ENCODE measurements around the gene FOXL3.

The FOXL3 gene

DNA sequence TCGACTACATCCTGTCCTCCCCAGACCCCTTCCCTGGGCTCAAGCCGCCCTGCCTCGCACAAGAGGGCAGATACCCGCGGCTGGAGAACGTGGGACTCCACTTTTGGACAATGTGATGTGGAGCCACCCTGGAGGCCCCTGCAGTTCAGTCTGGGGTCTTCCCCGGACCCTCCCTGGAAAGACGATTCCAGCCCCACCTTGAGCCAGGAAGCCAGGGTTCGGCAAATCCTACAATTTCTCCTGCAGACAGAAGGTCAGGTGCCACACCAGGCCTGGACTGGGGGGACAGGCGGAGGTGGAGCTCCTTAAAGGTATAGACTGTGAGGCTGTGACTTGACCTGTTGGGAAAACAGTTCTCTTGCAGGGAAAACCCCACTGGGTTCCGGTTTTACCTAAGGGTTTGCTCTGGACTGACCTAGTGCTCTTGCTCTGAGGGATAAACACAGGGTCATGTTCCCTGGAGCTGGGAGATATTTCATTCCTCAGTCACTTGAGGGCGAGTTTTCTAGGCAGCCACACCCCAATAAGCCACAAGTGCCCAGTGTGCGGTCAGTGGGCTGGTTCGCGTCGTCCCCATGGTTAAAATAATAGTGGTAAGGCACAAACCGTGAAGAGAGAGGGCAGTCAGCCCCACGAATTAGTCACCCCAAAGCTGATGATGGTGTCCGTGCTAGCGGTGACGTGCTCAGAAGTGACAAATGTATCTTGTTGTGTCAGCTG is 1.6 kb downstream of the FOXL3 start:
- Histone ChIP-seq H2BK5ac (ENCODE audit: low read length) (no peak overlapping the region), H3K36me3 (ENCODE audit: control insufficient read depth, insufficient read depth, low read length) (no peaks in the 10 kb centered on the region), H3K4me2 (ENCODE audit: low read length) (no peak overlapping the region), H3K27ac (ENCODE audit: low read depth, low read length) (no peak overlapping the region), H2BK15ac (replicated peaks; ENCODE audit: low read depth) (no peak overlapping the region), H2AK5ac (ENCODE audit: low read length) (no peak overlapping the region), H3K18ac (ENCODE audit: low read length) (no peak overlapping the region), H3K4ac (ENCODE audit: low read depth, low read length) (no peak overlapping the region), H3K23ac (ENCODE audit: low read length) (no peak overlapping the region), H3K27me3 (ENCODE audit: insufficient read depth, low read length, poor library complexity) (peaks cover 23% of the 10 kb centered on the region), H2BK120ac (ENCODE audit: low read depth, low read length) (no peak overlapping the region), H4K5ac (ENCODE audit: low read length) (no peak overlapping the region), H3K79me1 (ENCODE audit: low read length) (no peaks in the 10 kb centered on the region), H4K8ac (ENCODE audit: low read depth, low read length) (no peak overlapping the region), H3K4me1 (ENCODE audit: control insufficient read depth, low read depth, low read length) (no peaks in the 10 kb centered on the region), H3K56ac (ENCODE audit: low read length) (no peak overlapping the region), H3K4me3 (ENCODE audit: low read length) (no peak overlapping the region), H3K9ac (ENCODE audit: low read length) (no peak overlapping the region), H3K79me2 (ENCODE audit: control insufficient read depth, insufficient read depth, low read length) (no peaks in the 10 kb centered on the region)
- WGBS (ENCODE audit: extremely low coverage, insufficient coverage, low lambda C conversion rate): no CpG with 5 or more reads among the region's 21 CpGs
- no peak for DNase-seq

DNA sequence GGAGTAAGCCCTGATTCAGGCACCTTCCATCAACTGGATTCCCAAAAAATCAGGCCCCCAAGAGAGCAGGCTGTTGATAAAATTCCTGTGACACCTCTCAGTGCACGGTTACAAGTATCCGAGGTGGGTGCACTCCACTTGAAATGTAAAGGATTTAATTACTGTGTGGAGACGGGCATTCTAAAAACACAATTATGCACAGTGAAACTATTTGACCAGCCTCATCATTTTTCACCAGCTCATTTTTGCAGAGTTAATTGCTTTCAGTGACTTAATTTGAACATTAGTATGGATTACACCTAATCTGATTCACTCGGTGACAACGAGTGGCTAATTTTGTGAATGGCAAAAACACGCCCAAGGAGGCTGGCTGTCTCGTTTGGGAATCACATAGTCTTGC is 2.3 kb downstream of the FOXL3 start:
- no peaks in the 10 kb centered on the region for H3K79me1 ChIP-seq (ENCODE audit: low read length)
- no peaks in the 10 kb centered on the region for H3K4me1 ChIP-seq (ENCODE audit: control insufficient read depth, low read depth, low read length)
- H2BK15ac ChIP-seq (replicated peaks; ENCODE audit: low read depth): no peak overlapping the region
- no peak overlapping the region for H2BK120ac ChIP-seq (ENCODE audit: low read depth, low read length)
- no peak overlapping the region for H3K27ac ChIP-seq (ENCODE audit: low read depth, low read length)
- H3K18ac ChIP-seq (ENCODE audit: low read length): no peak overlapping the region
- H3K36me3 ChIP-seq (ENCODE audit: control insufficient read depth, insufficient read depth, low read length): no peaks in the 10 kb centered on the region
- H3K23ac ChIP-seq (ENCODE audit: low read length): no peak overlapping the region
- no peak overlapping the region for H3K56ac ChIP-seq (ENCODE audit: low read length)
- H3K9ac ChIP-seq (ENCODE audit: low read length): no peak overlapping the region
- H4K8ac ChIP-seq (ENCODE audit: low read depth, low read length): no peak overlapping the region
- no peak overlapping the region for H3K4ac ChIP-seq (ENCODE audit: low read depth, low read length)
- H2BK5ac ChIP-seq (ENCODE audit: low read length): no peak overlapping the region
- WGBS (ENCODE audit: extremely low coverage, insufficient coverage, low lambda C conversion rate): no CpG with 5 or more reads among the region's 7 CpGs
- no peak overlapping the region for H4K5ac ChIP-seq (ENCODE audit: low read length)
- H3K4me3 ChIP-seq (ENCODE audit: low read length): no peak overlapping the region
- peaks cover 23% of the 10 kb centered on the region for H3K27me3 ChIP-seq (ENCODE audit: insufficient read depth, low read length, poor library complexity)
- H3K4me2 ChIP-seq (ENCODE audit: low read length): no peak overlapping the region
- H3K79me2 ChIP-seq (ENCODE audit: control insufficient read depth, insufficient read depth, low read length): no peaks in the 10 kb centered on the region
- DNase-seq: no peak
- H2AK5ac ChIP-seq (ENCODE audit: low read length): no peak overlapping the region

DNA sequence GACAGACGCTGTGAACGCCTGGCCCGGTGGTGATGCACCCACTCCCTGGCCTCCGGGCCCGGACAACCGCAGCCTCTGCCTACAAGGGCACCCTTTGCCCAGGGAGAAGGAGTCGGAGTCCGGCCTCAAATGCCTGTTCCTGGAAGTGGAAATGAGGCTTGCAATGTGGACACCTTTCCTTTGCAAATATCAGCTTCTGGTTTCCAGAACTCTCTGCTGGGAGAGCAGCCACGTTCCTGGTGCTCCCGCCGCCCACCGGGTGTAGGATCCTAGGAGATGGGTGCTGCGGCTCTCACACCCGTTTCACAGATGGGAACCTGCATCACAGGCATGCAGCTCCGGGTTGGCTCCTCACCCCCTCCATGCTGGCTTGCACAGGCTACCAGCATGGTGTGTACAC is 2.9 kb downstream of the FOXL3 start:
- no peak for DNase-seq
- Histone ChIP-seq H3K9ac (ENCODE audit: low read length) (no peak overlapping the region), H3K23ac (ENCODE audit: low read length) (no peak overlapping the region), H4K8ac (ENCODE audit: low read depth, low read length) (no peak overlapping the region), H2BK5ac (ENCODE audit: low read length) (no peak overlapping the region), H2BK120ac (ENCODE audit: low read depth, low read length) (no peak overlapping the region), H3K4ac (ENCODE audit: low read depth, low read length) (no peak overlapping the region), H3K27me3 (ENCODE audit: insufficient read depth, low read length, poor library complexity) (peaks cover 23% of the 10 kb centered on the region), H3K56ac (ENCODE audit: low read length) (no peak overlapping the region), H2AK5ac (ENCODE audit: low read length) (no peak overlapping the region), H3K79me2 (ENCODE audit: control insufficient read depth, insufficient read depth, low read length) (no peaks in the 10 kb centered on the region), H3K4me1 (ENCODE audit: control insufficient read depth, low read depth, low read length) (no peaks in the 10 kb centered on the region), H2BK15ac (replicated peaks; ENCODE audit: low read depth) (no peak overlapping the region), H3K79me1 (ENCODE audit: low read length) (no peaks in the 10 kb centered on the region), H3K4me3 (ENCODE audit: low read length) (no peak overlapping the region), H3K4me2 (ENCODE audit: low read length) (no peak overlapping the region), H3K36me3 (ENCODE audit: control insufficient read depth, insufficient read depth, low read length) (no peaks in the 10 kb centered on the region), H4K5ac (ENCODE audit: low read length) (no peak overlapping the region), H3K27ac (ENCODE audit: low read depth, low read length) (no peak overlapping the region), H3K18ac (ENCODE audit: low read length) (no peak overlapping the region)
- no CpG with 5 or more reads among the region's 15 CpGs for WGBS (ENCODE audit: extremely low coverage, insufficient coverage, low lambda C conversion rate)

- peaks cover 19% of the 10 kb centered on the region for H3K27me3 ChIP-seq (ENCODE audit: insufficient read depth, low read length, poor library complexity)
- H3K4me2 ChIP-seq (ENCODE audit: low read length): no peak overlapping the region
Observed at GRCh38 chr7:293681-294439, 3.9 kb downstream of the FOXL3 start.

DNA sequence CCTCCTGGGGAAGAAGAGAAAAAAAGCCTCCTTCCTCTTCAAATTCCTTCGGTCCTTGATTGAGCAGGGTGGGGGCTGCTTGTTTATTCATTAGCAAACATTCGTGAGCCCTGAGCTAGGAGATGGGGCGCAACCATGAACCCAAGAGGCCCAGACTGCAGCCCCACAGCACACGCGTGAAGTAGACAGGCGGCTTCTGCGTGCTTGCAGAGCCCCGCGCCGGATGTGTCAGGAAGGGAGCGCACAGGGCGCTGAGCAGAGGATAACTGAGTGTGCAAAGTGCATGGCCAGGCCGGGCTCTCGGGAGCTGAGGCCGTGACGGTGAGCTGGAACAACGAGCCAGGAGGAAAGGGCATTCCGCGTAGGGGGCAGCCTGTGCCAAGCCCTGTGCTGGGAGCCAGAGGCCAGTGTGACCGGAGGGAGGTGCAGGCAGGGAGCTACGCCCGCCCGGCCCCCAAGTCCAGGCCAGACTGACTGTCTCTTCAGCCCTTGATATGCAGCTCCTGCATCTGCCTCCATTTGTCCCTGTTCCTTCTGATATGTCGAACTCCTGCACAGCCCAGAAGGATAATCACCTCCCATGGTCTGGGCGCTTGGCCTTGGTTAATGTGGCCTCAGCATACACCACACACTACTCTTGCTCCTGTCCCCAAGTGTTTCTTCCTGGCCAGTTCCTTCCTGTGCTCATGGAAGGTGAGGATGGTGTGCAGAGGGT is 4.6 kb downstream of the FOXL3 start:
- Histone ChIP-seq H3K4ac (ENCODE audit: low read depth, low read length) (no peak overlapping the region), H2AK5ac (ENCODE audit: low read length) (no peak overlapping the region), H3K18ac (ENCODE audit: low read length) (no peak overlapping the region), H3K56ac (ENCODE audit: low read length) (no peak overlapping the region), H4K5ac (ENCODE audit: low read length) (no peak overlapping the region), H3K4me1 (ENCODE audit: control insufficient read depth, low read depth, low read length) (no peaks in the 10 kb centered on the region), H3K27ac (ENCODE audit: low read depth, low read length) (no peak overlapping the region), H4K8ac (ENCODE audit: low read depth, low read length) (no peak overlapping the region), H3K36me3 (ENCODE audit: control insufficient read depth, insufficient read depth, low read length) (no peaks in the 10 kb centered on the region), H3K23ac (ENCODE audit: low read length) (no peak overlapping the region), H3K9ac (ENCODE audit: low read length) (no peak overlapping the region), H2BK120ac (ENCODE audit: low read depth, low read length) (no peak overlapping the region), H2BK15ac (replicated peaks; ENCODE audit: low read depth) (no peak overlapping the region), H3K4me3 (ENCODE audit: low read length) (no peak overlapping the region), H3K27me3 (ENCODE audit: insufficient read depth, low read length, poor library complexity) (peaks cover 11% of the 10 kb centered on the region), H2BK5ac (ENCODE audit: low read length) (no peak overlapping the region), H3K4me2 (ENCODE audit: low read length) (no peak overlapping the region), H3K79me1 (ENCODE audit: low read length) (no peaks in the 10 kb centered on the region), H3K79me2 (ENCODE audit: control insufficient read depth, insufficient read depth, low read length) (no peaks in the 10 kb centered on the region)
- WGBS (ENCODE audit: extremely low coverage, insufficient coverage, low lambda C conversion rate): no CpG with 5 or more reads among the region's 25 CpGs
- no peak for DNase-seq

More at GRCh38 chr7:293681-294439, 3.9 kb downstream of the FOXL3 start:
- no peaks in the 10 kb centered on the region for H3K36me3 ChIP-seq (ENCODE audit: control insufficient read depth, insufficient read depth, low read length)
- no peak overlapping the region for H4K8ac ChIP-seq (ENCODE audit: low read depth, low read length)
- WGBS (ENCODE audit: extremely low coverage, insufficient coverage, low lambda C conversion rate): no CpG with 5 or more reads among the region's 23 CpGs
- H3K4me1 ChIP-seq (ENCODE audit: control insufficient read depth, low read depth, low read length): no peaks in the 10 kb centered on the region
- no peak overlapping the region for H3K4ac ChIP-seq (ENCODE audit: low read depth, low read length)
- H3K23ac ChIP-seq (ENCODE audit: low read length): no peak overlapping the region
- no peak overlapping the region for H3K56ac ChIP-seq (ENCODE audit: low read length)
- H3K18ac ChIP-seq (ENCODE audit: low read length): no peak overlapping the region
- H2AK5ac ChIP-seq (ENCODE audit: low read length): no peak overlapping the region
- no peak overlapping the region for H3K4me3 ChIP-seq (ENCODE audit: low read length)
- H3K79me1 ChIP-seq (ENCODE audit: low read length): no peaks in the 10 kb centered on the region
- no peak overlapping the region for H2BK5ac ChIP-seq (ENCODE audit: low read length)
- DNase-seq: no peak
- no peak overlapping the region for H4K5ac ChIP-seq (ENCODE audit: low read length)
- no peak overlapping the region for H2BK15ac ChIP-seq (replicated peaks; ENCODE audit: low read depth)
- no peak overlapping the region for H3K9ac ChIP-seq (ENCODE audit: low read length)
- H3K79me2 ChIP-seq (ENCODE audit: control insufficient read depth, insufficient read depth, low read length): no peaks in the 10 kb centered on the region
- H3K27ac ChIP-seq (ENCODE audit: low read depth, low read length): no peak overlapping the region
- no peak overlapping the region for H2BK120ac ChIP-seq (ENCODE audit: low read depth, low read length)

Measured in mesendoderm (in vitro differentiated cells).